Natural killer cell (primary cell): ENCODE results near the gene ATXN2. TPM values are rescaled to one million over a fixed set of nuclear protein-coding genes. Genes with fewer than 3 reads are reported as not detected.

Experiments
- ATAC-seq, 3 donors: fragments of 150-1000 bp in 2 of 3; fragments of 200-7000 bp in 1 of 3; cut with Tn5 transposase; 1 replicate in 1 of 3; 2 replicates in 2 of 3; pipeline ENCODE4 v1.10.0; 2021; ENCODE audit warnings: mild to moderate bottlenecking in 2 of 3, moderate library complexity in 2 of 3
- DNase-seq, 2 donors: peaks; one replicate each; pipeline versions ENCODE4 v3.0.0 to v3.0.0-alpha.2; 2013 to 2021; ENCODE audit warnings: mixed read lengths in 1 of 2
- H3K27ac ChIP-seq: one replicate; pipeline ENCODE4 v1.5.1; 2013; ENCODE audit warnings: mild to moderate bottlenecking, low read length
- H3K27me3 ChIP-seq: one replicate; pipeline ENCODE4 v1.6.1; 2013; ENCODE audit warnings: low read length; ENCODE audit not compliant: control insufficient read depth, insufficient read depth
- H3K36me3 ChIP-seq: one replicate; pipeline ENCODE4 v1.6.1; 2013; ENCODE audit warnings: low read length; ENCODE audit not compliant: control insufficient read depth, insufficient read depth
- H3K4me1 ChIP-seq: one replicate; pipeline ENCODE4 v1.6.1; 2013; ENCODE audit warnings: low read length; ENCODE audit not compliant: control insufficient read depth, insufficient read depth
- H3K4me3 ChIP-seq: one replicate; pipeline ENCODE4 v1.5.1; 2013; ENCODE audit warnings: low read length
- H3K9me3 ChIP-seq: one replicate; pipeline ENCODE4 v1.6.1; 2013; ENCODE audit warnings: low read length; ENCODE audit not compliant: control insufficient read depth, insufficient read depth
- H3K27ac Mint-ChIP-seq, 2 donors: one replicate each; pipeline ENCODE4 v1.8.0; 2022; ENCODE audit warnings: mild to moderate bottlenecking in 2 of 2, mixed read lengths in 2 of 2, moderate library complexity in 1 of 2
- H3K27me3 Mint-ChIP-seq, 2 donors: one replicate each; pipeline ENCODE4 v1.8.0; 2022; ENCODE audit warnings: low read depth in 2 of 2, mixed read lengths in 2 of 2
- H3K36me3 Mint-ChIP-seq: one replicate; pipeline ENCODE4 v1.8.0; 2022; ENCODE audit warnings: mixed read lengths
- H3K4me1 Mint-ChIP-seq, 2 donors: one replicate each; pipeline ENCODE4 v1.8.0; 2022; ENCODE audit warnings: mixed read lengths in 2 of 2
- H3K4me3 Mint-ChIP-seq: one replicate; pipeline ENCODE4 v1.8.0; 2022; ENCODE audit warnings: mild to moderate bottlenecking, moderate library complexity, mixed read lengths
- H3K9me3 Mint-ChIP-seq, 2 donors: one replicate each; pipeline ENCODE4 v1.8.0; 2022; ENCODE audit warnings: mixed read lengths in 2 of 2
- WGBS: methylation state at CpG from one replicate; pipeline ENCODE4 v1.1.7; 2013; ENCODE audit warnings: missing lambda C conversion rate; ENCODE audit not compliant: insufficient coverage; 5-methylcytosine and 5-hydroxymethylcytosine counted together
- intact Hi-C: fragments of 100-400 bp; cut with micrococcal nuclease; formaldehyde crosslinking; loops from one replicate; pipeline ENCODE4 v1.14.2; 2022
- total RNA-seq, 4 donors: library from RNA; stranded (reverse); fragments of 120-200 nt in 1 of 4; gene quantifications; one replicate each; pipeline versions ENCODE4 v1.2.3 to v1.2.4, GENCODE V29; 2013 to 2022
- TF ChIP-seq, protein P1 (sequence below): fragments of 200-600 bp; IDR thresholded peaks from one replicate; pipeline ENCODE4 v1.8.0; 2022; ENCODE audit warnings: antibody characterized with exemption

ATXN2 gene
- total RNA-seq, 3 donors from 2014 or later (not counting 1 experiment from before 2014, with no cell fraction given): 44.9 to 56.5 (median 51.5) TPM

- H3K27me3 ChIP-seq: no peaks in the 10 kb centered on the region
- 95% methylated on average over 15 of the region's 15 CpGs for WGBS
- H3K36me3 ChIP-seq: no peaks in the 10 kb centered on the region
- Mint-ChIP-seq H3K4me1 (peaks cover 17 to 31% of the 10 kb centered on the region in 2 donors), H3K4me3 (no peak overlapping the region), H3K27ac (peak overlapping the region; percentile 2 to 35), H3K27me3 (no peaks in the 10 kb centered on the region), H3K9me3 (no peaks in the 10 kb centered on the region), H3K36me3 (no peaks in the 10 kb centered on the region)
- H3K27ac ChIP-seq: no peak overlapping the region
- H3K4me3 ChIP-seq: no peak overlapping the region
- H3K9me3 ChIP-seq: no peaks in the 10 kb centered on the region
- TF ChIP-seq, protein P1, sequence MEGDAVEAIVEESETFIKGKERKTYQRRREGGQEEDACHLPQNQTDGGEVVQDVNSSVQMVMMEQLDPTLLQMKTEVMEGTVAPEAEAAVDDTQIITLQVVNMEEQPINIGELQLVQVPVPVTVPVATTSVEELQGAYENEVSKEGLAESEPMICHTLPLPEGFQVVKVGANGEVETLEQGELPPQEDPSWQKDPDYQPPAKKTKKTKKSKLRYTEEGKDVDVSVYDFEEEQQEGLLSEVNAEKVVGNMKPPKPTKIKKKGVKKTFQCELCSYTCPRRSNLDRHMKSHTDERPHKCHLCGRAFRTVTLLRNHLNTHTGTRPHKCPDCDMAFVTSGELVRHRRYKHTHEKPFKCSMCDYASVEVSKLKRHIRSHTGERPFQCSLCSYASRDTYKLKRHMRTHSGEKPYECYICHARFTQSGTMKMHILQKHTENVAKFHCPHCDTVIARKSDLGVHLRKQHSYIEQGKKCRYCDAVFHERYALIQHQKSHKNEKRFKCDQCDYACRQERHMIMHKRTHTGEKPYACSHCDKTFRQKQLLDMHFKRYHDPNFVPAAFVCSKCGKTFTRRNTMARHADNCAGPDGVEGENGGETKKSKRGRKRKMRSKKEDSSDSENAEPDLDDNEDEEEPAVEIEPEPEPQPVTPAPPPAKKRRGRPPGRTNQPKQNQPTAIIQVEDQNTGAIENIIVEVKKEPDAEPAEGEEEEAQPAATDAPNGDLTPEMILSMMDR: no peak
- ATAC-seq (no peak), DNase-seq (no peak)
- H3K4me1 ChIP-seq: peaks cover 3% of the 10 kb centered on the region
- intact Hi-C loops: no loop called here
Observed at GRCh38 chr12:111581434-111582132, 17.5 kb downstream of the ATXN2 start.

DNA sequence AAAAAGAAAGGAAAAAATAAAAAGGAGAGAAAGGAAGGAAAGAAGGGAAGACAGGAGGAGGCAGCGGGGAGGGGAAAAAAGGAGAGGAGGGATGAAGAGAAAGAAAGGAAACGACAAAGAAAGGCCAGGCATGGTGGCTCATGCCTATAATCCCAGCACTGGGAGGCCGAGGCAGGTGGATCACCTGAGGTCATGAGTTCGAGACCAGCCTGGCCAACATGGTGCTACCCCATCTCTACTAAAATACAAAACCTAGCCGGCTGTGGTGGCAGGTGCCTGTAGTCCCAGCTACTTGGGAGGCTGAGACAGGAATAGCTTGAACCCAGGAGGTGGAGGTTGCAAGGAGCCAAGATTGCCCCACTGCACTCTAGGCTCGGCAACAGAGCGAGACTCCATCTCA is 18.4 kb downstream of the ATXN2 start:
- TF ChIP-seq, protein P1: no peak
- Mint-ChIP-seq H3K27ac (peak overlapping the region in 1 of 2 donors; percentile 53), H3K4me3 (no peak overlapping the region), H3K4me1 (peaks cover 17 to 29% of the 10 kb centered on the region in 2 donors), H3K36me3 (no peaks in the 10 kb centered on the region), H3K9me3 (no peaks in the 10 kb centered on the region), H3K27me3 (no peaks in the 10 kb centered on the region)
- no peak overlapping the region for H3K27ac ChIP-seq
- 93% methylated on average over 5 of the region's 7 CpGs for WGBS
- H3K4me3 ChIP-seq: no peak overlapping the region
- H3K36me3 ChIP-seq: no peaks in the 10 kb centered on the region
- no peaks in the 10 kb centered on the region for H3K9me3 ChIP-seq
- H3K27me3 ChIP-seq: no peaks in the 10 kb centered on the region
- ATAC-seq (no peak), DNase-seq (no peak)
- intact Hi-C loops: no loop called here
- peaks cover 3% of the 10 kb centered on the region for H3K4me1 ChIP-seq

- no peaks in the 10 kb centered on the region for H3K9me3 ChIP-seq
- no peaks in the 10 kb centered on the region for H3K9me3 Mint-ChIP-seq
- H3K4me3 Mint-ChIP-seq: no peak overlapping the region
- no peaks in the 10 kb centered on the region for H3K36me3 ChIP-seq
- H3K4me1 ChIP-seq: peaks cover 3% of the 10 kb centered on the region
- no peaks in the 10 kb centered on the region for H3K36me3 Mint-ChIP-seq
- DNase-seq (no peak), ATAC-seq (no peak)
- peak overlapping the region in 1 of 2 donors; percentile 53 for H3K27ac Mint-ChIP-seq
- 98% methylated on average over 3 of the region's 3 CpGs for WGBS
- H3K27me3 Mint-ChIP-seq: no peaks in the 10 kb centered on the region
- intact Hi-C loops: no loop called here
- H3K27ac ChIP-seq: no peak overlapping the region
- TF ChIP-seq, protein P1: no peak
- no peaks in the 10 kb centered on the region for H3K27me3 ChIP-seq
- no peak overlapping the region for H3K4me3 ChIP-seq
- peaks cover 17 to 29% of the 10 kb centered on the region in 2 donors for H3K4me1 Mint-ChIP-seq
Observed at GRCh38 chr12:111580119-111580425, 19.0 kb downstream of the ATXN2 start.

DNA sequence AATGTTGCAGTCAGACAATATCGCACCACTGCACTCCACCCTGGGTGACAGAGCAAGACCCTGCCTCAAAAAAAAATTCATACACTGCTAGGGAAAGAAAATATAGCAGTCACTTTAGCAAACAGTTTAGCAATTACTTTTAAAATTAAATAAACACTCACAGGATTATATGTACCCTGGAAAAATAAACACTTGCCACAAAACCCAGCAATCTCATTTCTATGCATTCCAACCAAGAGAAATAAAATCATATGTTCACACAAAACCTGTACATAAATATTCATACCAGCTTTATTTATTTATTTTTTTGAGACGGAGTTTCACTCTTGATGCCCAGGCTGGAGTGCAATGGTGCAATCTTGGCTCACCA is 20.2 kb downstream of the ATXN2 start:
- WGBS: 83% methylated on average over 1 of the region's 2 CpGs
- no peak for DNase-seq
- Mint-ChIP-seq H3K36me3 (no peaks in the 10 kb centered on the region), H3K4me1 (peaks cover 17 to 29% of the 10 kb centered on the region in 2 donors), H3K4me3 (no peak overlapping the region), H3K27me3 (no peaks in the 10 kb centered on the region), H3K9me3 (no peaks in the 10 kb centered on the region), H3K27ac (peak overlapping the region; percentile 67 to 74)
- no peak for ATAC-seq
- Histone ChIP-seq H3K9me3 (no peaks in the 10 kb centered on the region), H3K36me3 (no peaks in the 10 kb centered on the region), H3K4me3 (no peak overlapping the region), H3K27me3 (no peaks in the 10 kb centered on the region), H3K27ac (no peak overlapping the region), H3K4me1 (peaks cover 3% of the 10 kb centered on the region)
- TF ChIP-seq, protein P1: no peak
- intact Hi-C loops: no loop called here
